HG03039 (cell line): ENCODE measurements around the gene SIRPB2.

Source experiments
- ATAC-seq: cut with Tn5 transposase; IDR thresholded peaks from one replicate; pipeline ENCODE4 v1.9.1; 2021; ENCODE audit warnings: mild to moderate bottlenecking, moderate library complexity; ENCODE audit not compliant: unreplicated experiment

SIRPB2 gene

GRCh38 chr20:1473246-1474220 is 17.7 kb downstream of the SIRPB2 start:
- no peak for ATAC-seq

GRCh38 chr20:1472556-1473245 is 18.5 kb downstream of the SIRPB2 start:
- ATAC-seq = no peak

GRCh38 chr20:1471242-1471641 is 20.0 kb downstream of the SIRPB2 start:
- ATAC-seq = no peak

DNA sequence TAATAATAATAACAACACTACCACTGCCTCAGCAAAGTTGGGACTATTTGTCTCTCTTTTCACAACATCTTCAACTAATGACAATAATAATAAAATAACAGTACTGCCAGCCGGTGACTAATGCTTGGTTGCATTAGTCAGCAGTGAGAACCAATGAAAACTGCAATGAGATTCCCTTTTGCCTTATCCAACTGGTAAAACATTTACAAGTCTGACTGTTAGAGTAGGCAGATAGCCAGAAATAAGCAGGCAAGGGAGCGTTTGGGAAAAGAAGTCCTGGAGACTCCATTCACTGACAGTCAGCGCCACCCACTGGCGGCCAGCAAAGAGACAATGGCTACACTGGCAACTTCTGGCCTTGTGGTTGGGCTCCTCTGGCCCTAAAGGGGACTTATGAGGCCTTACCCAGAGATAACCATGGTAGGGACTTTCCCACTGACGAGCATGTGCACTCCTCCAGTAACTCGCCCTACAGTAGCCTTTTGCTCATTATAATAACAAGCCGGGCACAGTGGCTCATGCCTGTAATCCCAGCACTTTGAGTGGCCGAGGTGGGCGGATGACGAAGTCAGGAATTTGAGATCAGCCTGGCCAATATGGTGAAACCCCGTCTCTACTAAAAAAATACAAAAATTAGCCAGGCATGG is 21.2 kb downstream of the SIRPB2 start:
- ATAC-seq = no peak

GRCh38 chr20:1469306-1469905 is 21.8 kb downstream of the SIRPB2 start:
- no peak for ATAC-seq

DNA sequence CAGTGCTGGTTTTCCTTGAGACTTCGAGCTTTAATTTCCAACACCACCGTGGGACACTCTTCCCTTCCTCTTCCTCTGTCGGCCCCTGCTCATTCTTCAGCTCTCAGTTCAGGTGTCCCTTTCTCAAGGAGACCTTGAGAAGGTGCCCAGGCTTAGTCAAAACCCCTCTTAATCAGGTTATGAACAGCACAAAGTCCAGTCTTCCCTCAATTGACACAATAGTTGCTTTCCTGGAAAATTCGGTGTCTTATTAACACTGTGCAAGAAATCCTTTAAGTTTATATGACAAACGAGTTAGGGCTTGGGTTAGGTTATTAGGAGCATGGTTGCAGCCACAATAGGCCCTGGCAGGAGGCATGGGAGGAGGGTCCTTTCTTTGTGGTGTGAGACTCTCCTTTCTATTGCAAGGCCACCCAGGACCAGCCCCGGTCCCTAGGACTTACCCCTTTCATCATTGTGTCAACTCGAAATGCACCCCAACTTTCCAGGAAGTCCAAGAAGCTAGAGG is 23.0 kb downstream of the SIRPB2 start:
- no peak for ATAC-seq

- ATAC-seq = no peak
Measured at GRCh38 chr20:1467355-1468116, 23.7 kb downstream of the SIRPB2 start.

DNA sequence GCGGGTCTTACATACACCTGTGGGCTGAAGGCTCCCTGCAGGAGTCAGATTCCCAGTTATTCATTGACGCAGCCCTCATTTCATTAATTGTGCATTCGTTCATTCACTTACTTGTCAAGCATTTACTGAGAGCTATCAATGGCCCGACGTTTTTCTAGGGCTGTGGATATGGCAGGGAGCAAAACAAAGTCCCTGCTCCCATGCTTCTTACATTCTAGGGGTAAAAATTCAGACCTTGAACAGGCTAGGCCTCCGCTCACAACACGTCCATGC is 24.2 kb downstream of the SIRPB2 start:
- ATAC-seq = no peak

GRCh38 chr20:1466211-1467081 is 24.8 kb downstream of the SIRPB2 start, which contains the start of gene NSFL1C:
TSS of gene NSFL1C (minus strand) at chr20:1466849. CDS start at chr20:1466824, 25 bp downstream.
- peak; percentile 87 for ATAC-seq

- ATAC-seq = no peak
Measured at GRCh38 chr20:1465470-1466210, 25.6 kb downstream of the SIRPB2 start.

GRCh38 chr20:1463971-1464570 is 27.1 kb downstream of the SIRPB2 start:
- no peak for ATAC-seq

DNA sequence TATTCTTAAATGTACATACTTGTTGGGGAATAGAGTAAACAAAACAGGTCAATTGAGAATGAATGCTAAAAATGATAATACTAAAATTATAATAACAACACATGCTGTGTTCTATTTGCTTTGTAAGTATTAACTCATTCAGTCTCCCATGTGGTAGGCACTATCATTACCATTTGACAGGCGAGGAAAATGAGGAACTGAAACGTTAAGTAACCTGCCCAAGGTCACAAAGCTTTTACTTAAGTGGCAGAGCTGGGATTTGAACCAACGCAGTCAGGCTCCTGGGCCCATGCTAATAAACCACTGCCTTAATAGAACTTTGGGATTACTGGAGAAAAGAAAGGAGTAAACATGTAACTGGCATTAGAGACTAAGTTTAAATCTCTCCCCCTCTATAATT is 28.4 kb downstream of the SIRPB2 start:
- ATAC-seq = no peak

- no peak for ATAC-seq
Measured at GRCh38 chr20:1462001-1462400, 29.2 kb downstream of the SIRPB2 start.

DNA sequence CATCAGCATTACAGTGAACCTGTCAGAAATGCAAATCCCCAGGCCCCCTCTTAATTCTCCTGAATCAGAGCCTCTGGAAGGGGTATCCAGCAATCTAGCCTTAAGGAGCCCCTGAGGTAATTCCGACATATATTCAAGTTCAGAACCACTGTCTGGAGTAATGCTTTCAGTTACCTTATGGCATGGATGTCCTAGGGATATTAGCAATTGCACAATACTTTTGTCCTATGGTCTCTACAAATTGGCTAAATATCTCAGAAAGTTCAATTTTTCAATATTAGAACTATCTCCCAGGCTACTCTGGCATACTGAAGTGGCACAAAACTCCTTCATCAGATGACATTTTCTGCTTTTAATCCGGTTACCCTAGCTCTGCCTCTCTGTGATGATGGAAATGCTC is 30.9 kb downstream of the SIRPB2 start:
- no peak for ATAC-seq

- ATAC-seq = no peak
Measured at GRCh38 chr20:1457992-1458391, 33.2 kb downstream of the SIRPB2 start.

DNA sequence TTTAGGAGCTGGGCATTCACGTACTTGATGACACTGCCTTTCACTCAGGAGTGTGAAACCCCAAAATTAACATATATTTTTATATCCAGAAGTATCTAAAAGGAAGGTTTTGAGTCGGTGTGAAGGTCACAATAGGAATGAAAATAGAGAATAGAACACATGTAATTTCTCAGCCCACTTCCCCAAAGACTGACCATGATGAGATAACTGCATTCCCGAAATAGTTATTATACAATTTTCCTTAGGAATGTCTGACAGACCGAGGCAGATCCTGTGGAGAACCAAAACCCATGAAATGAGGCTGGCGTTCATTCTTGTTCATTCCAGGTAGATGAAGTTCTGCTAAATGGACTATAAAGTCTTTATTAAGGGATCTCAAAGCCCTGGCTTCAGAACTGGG is 34.9 kb downstream of the SIRPB2 start:
- ATAC-seq = no peak

- no peak for ATAC-seq
Measured at GRCh38 chr20:1450926-1451491, 40.2 kb downstream of the SIRPB2 start.

- no peak for ATAC-seq
Measured at GRCh38 chr20:1449370-1449769, 41.9 kb downstream of the SIRPB2 start.
